Lung (tissue), 12 donors: ENCODE data around the gene PTH2. TPM values are rescaled to one million over a fixed set of nuclear protein-coding genes. Genes with fewer than 3 reads are reported as not detected.
"Not testable (repeated sequence)": the region's sequence is repeated elsewhere in the genome, so short reads cannot be mapped to it uniquely, and the experiment has no call there.

Source experiments
- ATAC-seq: fragments of 200-7000 bp; cut with Tn5 transposase; one replicate; pipeline ENCODE4 v1.9.1; 2020; ENCODE audit warnings: moderate number of reproducible peaks; ENCODE audit not compliant: insufficient read depth, low FRiP score
- DNase-seq, 3 donors: peaks; one replicate each; pipeline ENCODE4 v3.0.0-alpha.2; 2013 to 2017
- H3K27ac ChIP-seq, 2 donors: one replicate each; pipeline ENCODE4 v1.5.1; 2013; ENCODE audit warnings: mild to moderate bottlenecking in 2 of 2, moderate library complexity in 2 of 2, control low read depth in 1 of 2, inconsistent platforms in 1 of 2, low read depth in 1 of 2, low read length in 1 of 2
- H3K27me3 ChIP-seq, 3 donors: one replicate each; pipeline ENCODE4 v1.5.1; 2013; ENCODE audit warnings: low read length in 2 of 3; ENCODE audit not compliant: control insufficient read depth in 3 of 3, insufficient read depth in 3 of 3
- H3K36me3 ChIP-seq, 4 donors: one replicate each; pipeline ENCODE4 v1.5.1; 2013; ENCODE audit warnings: low read length in 4 of 4, mild to moderate bottlenecking in 1 of 4, moderate library complexity in 1 of 4; ENCODE audit not compliant: control insufficient read depth in 4 of 4, insufficient read depth in 4 of 4
- H3K4me1 ChIP-seq, 5 donors: one replicate each; pipeline ENCODE4 v1.5.1; 2013; ENCODE audit warnings: low read length in 5 of 5, mild to moderate bottlenecking in 2 of 5, moderate library complexity in 1 of 5; ENCODE audit not compliant: control insufficient read depth in 5 of 5, insufficient read depth in 5 of 5
- H3K4me3 ChIP-seq: one replicate; pipeline ENCODE4 v1.5.1; 2013; ENCODE audit warnings: mild to moderate bottlenecking, control low read depth, moderate library complexity
- H3K9ac ChIP-seq, 2 donors: one replicate each; pipeline ENCODE4 v1.5.1; 2013; ENCODE audit warnings: low read length in 2 of 2, control low read depth in 1 of 2; ENCODE audit not compliant: insufficient read depth in 1 of 2
- H3K9me3 ChIP-seq, 4 donors: one replicate each; pipeline ENCODE4 v1.5.1; 2013; ENCODE audit warnings: low read length in 3 of 4, mild to moderate bottlenecking in 1 of 4, moderate library complexity in 1 of 4; ENCODE audit not compliant: control insufficient read depth in 4 of 4, insufficient read depth in 3 of 4
- CTCF ChIP-seq: IDR thresholded peaks from 2 replicates; pipeline ENCODE4 v1.5.1; 2012; ENCODE audit warnings: mild to moderate bottlenecking; ENCODE audit errors: control extremely low read depth, extremely low read depth
- WGBS, 2 donors: extraction: QIAGEN DNeasy Blood & Tissue Kit; methylation state at CpG; one replicate each; pipeline ENCODE4 v1.1.7; 2013; 5-methylcytosine and 5-hydroxymethylcytosine counted together
- polyA plus RNA-seq, 2 donors: library from polyadenylated mRNA; stranded (reverse); fragments of 200-250 nt; gene quantifications; one replicate each; pipeline ENCODE4 v1.2.1, GENCODE V29; 2013
- total RNA-seq, 2 donors: library from RNA; depleted of rRNA in 1 of 2; stranded (reverse); fragments of >200 nt in 1 of 2; gene quantifications; one replicate each; pipeline ENCODE4 v1.2.1, GENCODE V29; 2014 to 2021
- donor health status: control.
- donor health status: control.
- donor health status: Bipolar disorder and iron deficiency.
- donor health status: healthy.
- donor health status: DM: yes; HTN: yes; CAD: no.

Gene PTH2
- total and polyA plus RNA-seq, 4 donors, result not detected

DNA sequence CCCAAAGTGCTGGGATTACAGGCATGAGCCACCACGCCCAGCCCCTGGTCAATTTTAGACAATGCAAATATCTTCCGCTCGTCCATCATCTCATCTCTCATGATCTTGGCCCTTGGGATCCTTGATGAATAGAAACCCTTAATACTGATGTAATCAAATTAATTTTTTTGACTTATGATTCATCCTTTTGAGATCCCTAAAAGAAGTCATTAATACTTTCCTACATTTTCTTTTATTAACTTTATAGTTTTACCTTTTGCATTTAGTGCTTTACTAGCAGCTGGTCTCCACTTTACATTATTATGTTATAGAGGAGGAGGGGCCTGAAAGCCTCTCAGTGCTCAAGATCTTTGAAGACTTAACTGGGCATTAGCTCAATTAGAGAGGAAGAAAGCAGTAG is 42.9 kb downstream of the PTH2 start:
- 94 to 98% methylated on average over 3 of the region's 3 CpGs for WGBS, 2 donors
- Histone ChIP-seq H3K9ac (no peak overlapping the region), H3K9me3 (peaks cover 0 to 1% (median 0%) of the 10 kb centered on the region in 4 donors), H3K36me3 (no peaks in the 10 kb centered on the region), H3K27me3 (no peaks in the 10 kb centered on the region), H3K4me3 (no peak overlapping the region), H3K27ac (no peak overlapping the region), H3K4me1 (no peaks in the 10 kb centered on the region)
- ATAC-seq (no peak), DNase-seq (no peak)
- no peak for TF ChIP-seq CTCF

- no peak for TF ChIP-seq CTCF
- no peak for ATAC-seq
- H3K9ac ChIP-seq, result no peak overlapping the region
- WGBS, 2 donors, result 75 to 87% methylated on average over 3 of the region's 3 CpGs
- H3K4me3 ChIP-seq, result no peak overlapping the region
- no peaks in the 10 kb centered on the region for H3K36me3 ChIP-seq
- DNase-seq, result no peak
- H3K4me1 ChIP-seq, result no peaks in the 10 kb centered on the region
- no peak overlapping the region for H3K27ac ChIP-seq
- H3K27me3 ChIP-seq, result no peaks in the 10 kb centered on the region
- peaks cover 0 to 1% (median 0%) of the 10 kb centered on the region in 4 donors for H3K9me3 ChIP-seq
These were observed 44.7 kb downstream of the PTH2 start for GRCh38 chr19:49378512-49378911.

- ATAC-seq, result no peak
- WGBS, 2 donors, result 89 to 93% methylated on average over 16 of the region's 16 CpGs
These were observed 48.4 kb downstream of the PTH2 start for GRCh38 chr19:49374665-49375434.

GRCh38 chr19:49373174-49373573 is 50.1 kb downstream of the PTH2 start:
- not testable (repeated sequence) for ATAC-seq, DNase-seq, H3K36me3 ChIP-seq, H3K4me3 ChIP-seq, H3K4me1 ChIP-seq, H3K9ac ChIP-seq, H3K27ac ChIP-seq, H3K27me3 ChIP-seq
- H3K9me3 ChIP-seq, result peaks cover 0 to 13% (median 9%) of the 10 kb centered on the region in 4 donors
- WGBS, 2 donors, result 85 to 87% methylated on average over 3 of the region's 3 CpGs

More at GRCh38 chr19:49374665-49375434, 48.4 kb downstream of the PTH2 start:
- Histone ChIP-seq H3K36me3 (no peaks in the 10 kb centered on the region), H3K4me1 (no peaks in the 10 kb centered on the region), H3K9me3 (peaks cover 0 to 5% (median 2%) of the 10 kb centered on the region in 4 donors), H3K27ac (no peak overlapping the region), H3K4me3 (no peak overlapping the region), H3K9ac (no peak overlapping the region), H3K27me3 (no peaks in the 10 kb centered on the region)
- DNase-seq, result no peak
- TF ChIP-seq CTCF, result no peak

Other genes starting within 250 kb of the PTH2 start
- gene SLC6A16, start 98.2 kb downstream of the PTH2 start, total RNA-seq, result 1 to 10 TPM; 1.8 to 2.5 TPM
- gene SLC6A16, start 98.2 kb downstream of the PTH2 start, polyA plus RNA-seq, result 1 to 10 TPM in 1 of 2 donors, under 1 TPM in 1; 0.93 to 2.4 TPM
- 10 to 100 TPM; 33.9 to 65.1 TPM for gene CD37, start 88.0 kb downstream of the PTH2 start, total RNA-seq
- 100 to 1,000 TPM in 1 of 2 donors, 10 to 100 TPM in 1; 37.2 to 154 TPM for gene CD37, start 88.0 kb downstream of the PTH2 start, polyA plus RNA-seq
- 10 to 100 TPM; 31.4 to 40.0 TPM for gene TEAD2, start 61.0 kb downstream of the PTH2 start, total RNA-seq
- gene TEAD2, start 61.0 kb downstream of the PTH2 start, polyA plus RNA-seq, result 10 to 100 TPM; 21.9 to 31.5 TPM
- under 1 TPM; 0.85 to 0.95 TPM for gene DKKL1, start 59.6 kb downstream of the PTH2 start, total RNA-seq
- under 1 TPM; 0.58 to 0.91 TPM for gene DKKL1, start 59.6 kb downstream of the PTH2 start, polyA plus RNA-seq
- 1 to 10 TPM in 1 of 2 donors, not detected in 1; 2.9 TPM for gene KASH5, start 35.2 kb downstream of the PTH2 start, total RNA-seq
- 1 to 10 TPM in 1 of 2 donors, under 1 TPM in 1; 0.52 to 1.5 TPM for gene KASH5, start 35.2 kb downstream of the PTH2 start, polyA plus RNA-seq
- not detected for gene GFY, start 1.9 kb upstream of the PTH2 start, total RNA-seq
- gene GFY, start 1.9 kb upstream of the PTH2 start, polyA plus RNA-seq, result not detected
- gene SLC17A7, start 18.1 kb upstream of the PTH2 start, total RNA-seq, result under 1 TPM; 0.31 to 0.51 TPM
- gene SLC17A7, start 18.1 kb upstream of the PTH2 start, polyA plus RNA-seq, result under 1 TPM; 0.10 to 0.30 TPM
- gene PIH1D1, start 28.4 kb upstream of the PTH2 start, total RNA-seq, result 10 to 100 TPM; 65.7 to 65.9 TPM
- 10 to 100 TPM; 63.7 to 66.6 TPM for gene PIH1D1, start 28.4 kb upstream of the PTH2 start, polyA plus RNA-seq
- gene ALDH16A1, start 29.8 kb upstream of the PTH2 start, total RNA-seq, result 10 to 100 TPM; 21.1 to 53.3 TPM
- gene ALDH16A1, start 29.8 kb upstream of the PTH2 start, polyA plus RNA-seq, result 10 to 100 TPM; 36.1 to 38.7 TPM
- gene FLT3LG, start 50.8 kb upstream of the PTH2 start, total RNA-seq, result 1 to 10 TPM; 2.9 to 8.9 TPM
- gene FLT3LG, start 50.8 kb upstream of the PTH2 start, polyA plus RNA-seq, result 10 to 100 TPM in 1 of 2 donors, 1 to 10 TPM in 1; 9.5 to 15.0 TPM
- 1,000 to 10,000 TPM; 1,499 to 2,532 TPM for gene RPL13A, start 64.2 kb upstream of the PTH2 start, total RNA-seq
- gene RPL13A, start 64.2 kb upstream of the PTH2 start, polyA plus RNA-seq, result 1,000 to 10,000 TPM; 2,431 to 2,816 TPM
- 1,000 to 10,000 TPM; 1,558 to 1,973 TPM for gene RPS11, start 73.0 kb upstream of the PTH2 start, total RNA-seq
- 1,000 to 10,000 TPM; 4,071 to 4,654 TPM for gene RPS11, start 73.0 kb upstream of the PTH2 start, polyA plus RNA-seq
- 100 to 1,000 TPM; 184 to 271 TPM for gene FCGRT, start 89.2 kb upstream of the PTH2 start, total RNA-seq
- gene FCGRT, start 89.2 kb upstream of the PTH2 start, polyA plus RNA-seq, result 100 to 1,000 TPM; 233 to 247 TPM
- gene RCN3, start 104.6 kb upstream of the PTH2 start, total RNA-seq, result 10 to 100 TPM; 14.1 to 39.2 TPM
- 10 to 100 TPM; 29.3 to 32.6 TPM for gene RCN3, start 104.6 kb upstream of the PTH2 start, polyA plus RNA-seq
- gene NOSIP, start 157.1 kb upstream of the PTH2 start, total RNA-seq, result 10 to 100 TPM; 40.9 to 48.1 TPM
- gene NOSIP, start 157.1 kb upstream of the PTH2 start, polyA plus RNA-seq, result 10 to 100 TPM; 77.1 to 84.2 TPM
- 10 to 100 TPM in 1 of 2 donors, 1 to 10 TPM in 1; 5.1 to 11.7 TPM for gene PRRG2, start 157.9 kb upstream of the PTH2 start, total RNA-seq
- gene PRRG2, start 157.9 kb upstream of the PTH2 start, polyA plus RNA-seq, result 10 to 100 TPM in 1 of 2 donors, 1 to 10 TPM in 1; 9.0 to 10.5 TPM
- gene PRR12, start 167.7 kb upstream of the PTH2 start, total RNA-seq, result 10 to 100 TPM; 18.0 to 32.4 TPM
- gene PRR12, start 167.7 kb upstream of the PTH2 start, polyA plus RNA-seq, result 10 to 100 TPM in 1 of 2 donors, 1 to 10 TPM in 1; 7.6 to 15.5 TPM
- gene RRAS, start 216.7 kb upstream of the PTH2 start, total RNA-seq, result 10 to 100 TPM; 26.3 to 71.6 TPM
- gene RRAS, start 216.7 kb upstream of the PTH2 start, polyA plus RNA-seq, result 100 to 1,000 TPM; 140 to 180 TPM
- gene SCAF1, start 218.8 kb upstream of the PTH2 start, total RNA-seq, result 10 to 100 TPM; 22.5 to 80.2 TPM
- 10 to 100 TPM; 24.3 to 26.7 TPM for gene SCAF1, start 218.8 kb upstream of the PTH2 start, polyA plus RNA-seq
- 10 to 100 TPM; 52.8 to 97.3 TPM for gene IRF3, start 242.4 kb upstream of the PTH2 start, total RNA-seq
- 10 to 100 TPM; 70.7 to 92.2 TPM for gene IRF3, start 242.4 kb upstream of the PTH2 start, polyA plus RNA-seq
- gene BCL2L12, start 242.5 kb upstream of the PTH2 start, total RNA-seq, result 10 to 100 TPM in 1 of 2 donors, 1 to 10 TPM in 1; 3.5 to 26.1 TPM
- gene BCL2L12, start 242.5 kb upstream of the PTH2 start, polyA plus RNA-seq, result 10 to 100 TPM; 18.3 to 23.5 TPM